OCI-M2 (cell line): Measurements from ENCODE around the gene LRRC25.
"Not testable (repeated sequence)": the region's sequence is repeated elsewhere in the genome, so short reads cannot be mapped to it uniquely, and the experiment has no call there.

ENCODE experiments used
- DNase-seq: peaks from one replicate; lab custom pipeline; 2025; ENCODE audit not compliant: unreplicated experiment; lab: John Stamatoyannopoulos, UW

The LRRC25 gene

DNA sequence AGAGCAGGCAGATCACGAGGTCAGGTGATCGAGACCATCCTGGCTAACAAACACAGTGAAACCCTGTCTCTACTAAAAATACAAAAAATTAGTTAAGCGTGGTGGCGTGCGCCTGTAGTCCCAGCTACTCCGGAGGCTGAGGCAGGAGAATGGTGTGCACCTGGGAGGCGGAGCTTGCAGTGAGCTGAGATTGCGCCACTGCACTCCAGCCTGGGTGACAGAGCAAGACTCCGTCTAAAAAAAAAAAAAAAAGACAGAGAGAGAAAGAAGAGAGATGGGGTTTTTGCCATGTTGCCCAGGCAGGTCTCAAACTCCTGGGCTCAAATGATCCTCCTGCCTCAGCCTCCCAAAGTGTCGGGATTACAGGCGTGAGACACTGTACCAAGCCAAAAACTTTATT lies 8.3 kb upstream of the LRRC25 start:
- DNase-seq, result not testable (repeated sequence)

DNA sequence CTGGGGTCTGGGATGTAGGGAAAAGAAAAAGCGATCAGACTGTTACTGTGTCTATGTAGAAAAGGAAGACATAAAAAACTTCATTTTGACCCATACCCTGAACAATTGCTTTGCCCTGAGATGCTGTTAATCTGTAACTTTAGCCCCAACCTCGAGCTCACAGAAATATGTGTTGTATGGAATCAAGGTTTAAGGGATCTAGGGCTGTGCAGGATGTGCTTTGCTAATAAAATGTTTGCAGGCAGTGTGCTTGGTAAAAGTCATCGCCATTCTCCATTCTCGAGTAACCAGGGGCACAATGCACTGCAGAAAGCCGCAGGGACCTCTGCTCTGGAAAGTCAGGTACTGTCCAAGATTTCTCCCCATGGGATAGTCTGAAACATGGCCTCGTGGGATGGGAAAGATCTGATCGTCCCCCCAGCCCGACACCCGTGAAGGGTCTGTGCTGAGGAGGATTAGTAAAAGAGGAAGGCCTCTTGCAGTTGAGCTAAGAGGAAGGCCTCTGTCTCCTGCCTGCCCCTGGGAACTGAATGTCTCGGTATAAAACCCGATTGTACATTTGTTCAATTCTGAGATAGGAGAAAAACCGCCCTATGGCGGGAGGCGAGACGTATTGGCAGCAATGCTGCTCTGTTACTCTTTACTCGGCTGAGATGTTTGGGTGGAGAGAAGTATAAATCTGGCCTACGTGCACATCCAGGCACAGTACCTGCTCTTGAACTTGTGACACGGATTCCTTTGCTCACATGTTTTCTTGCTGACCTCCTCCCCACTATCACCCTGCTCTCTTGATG lies 5.2 kb upstream of the LRRC25 start:
- DNase-seq, result not testable (repeated sequence)

DNA sequence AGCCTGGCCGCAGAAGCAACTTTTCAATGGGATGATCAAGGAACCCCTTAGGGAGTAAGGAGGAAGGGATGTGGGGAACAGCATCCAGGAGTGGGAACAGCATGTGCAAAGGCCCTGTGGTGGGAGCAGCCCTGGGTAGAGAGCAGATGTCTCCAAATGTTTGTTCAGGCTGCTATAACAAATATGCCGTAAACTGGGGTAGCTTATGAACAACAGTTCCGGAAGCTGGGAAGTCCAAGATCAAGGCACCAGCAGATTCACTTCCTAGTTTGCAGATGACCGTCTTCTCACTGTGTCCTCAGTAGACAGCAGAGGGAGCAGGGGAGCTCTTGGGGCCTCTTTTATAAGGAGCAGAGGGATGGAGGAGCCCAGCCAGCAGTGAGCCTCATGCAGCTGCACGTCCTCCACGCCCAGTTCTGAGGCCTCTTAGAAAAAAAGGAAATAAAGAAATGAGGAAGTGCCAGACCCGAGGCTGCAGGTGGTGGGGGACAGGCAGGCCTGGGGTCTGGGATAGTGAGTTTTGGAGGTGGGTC lies 4.2 kb upstream of the LRRC25 start:
- peak; percentile 71 for DNase-seq

DNA sequence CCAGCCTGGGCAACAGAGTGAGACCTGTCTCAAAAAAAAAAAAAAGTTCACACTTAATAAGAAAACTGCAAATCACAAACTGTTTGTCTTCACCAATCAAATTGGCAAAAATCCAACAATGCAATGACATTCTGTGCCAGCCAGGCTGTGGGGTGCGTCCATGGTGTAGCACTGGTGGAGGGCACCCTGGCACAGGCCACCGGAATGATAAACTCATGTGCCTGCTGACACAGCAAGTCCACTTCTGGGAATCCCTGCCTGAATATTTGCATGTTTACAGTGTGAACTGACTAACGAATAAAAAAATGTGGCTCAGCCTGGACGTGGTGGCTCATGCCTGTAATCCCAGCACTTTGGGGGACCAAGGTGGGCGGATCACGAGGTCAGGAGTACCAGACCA lies 1.6 kb upstream of the LRRC25 start:
- DNase-seq, result no peak

DNA sequence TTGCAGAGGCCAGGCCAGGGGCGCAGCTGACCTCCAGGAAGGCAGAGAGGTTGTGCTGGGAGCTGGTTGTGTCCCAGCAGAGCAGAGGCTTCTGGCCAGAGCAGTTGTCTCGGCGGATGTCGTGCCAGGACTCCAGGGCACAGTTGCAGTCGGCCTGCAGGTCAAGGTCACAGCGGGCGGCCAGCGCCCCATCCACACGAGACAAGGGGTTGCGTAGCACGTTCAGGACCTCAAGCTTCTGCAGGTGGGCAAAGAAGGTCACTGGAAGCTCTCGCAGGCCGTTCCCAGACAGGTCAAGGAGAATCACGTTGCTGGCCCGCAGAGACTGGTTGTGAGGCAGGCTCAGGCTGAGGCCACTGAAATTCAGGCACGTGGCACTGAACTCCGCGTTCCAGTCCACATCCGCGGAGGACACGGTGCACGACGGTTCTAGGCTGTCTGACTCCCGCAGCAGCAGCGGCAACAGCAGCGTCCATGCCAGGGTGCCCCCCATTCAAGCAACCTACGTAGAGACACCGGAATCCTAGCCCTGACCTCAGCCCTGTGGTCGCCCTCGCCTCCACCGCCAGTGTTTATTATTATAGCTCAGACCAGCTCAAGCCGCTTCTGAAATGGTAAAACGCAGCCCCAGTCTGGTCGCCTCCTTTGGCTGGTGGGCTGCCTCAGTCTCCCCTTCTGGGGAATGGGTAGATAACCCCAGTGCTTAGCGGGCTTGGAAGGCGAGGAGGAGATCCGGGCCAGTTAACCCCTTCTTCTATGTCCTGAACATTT lies 766 bp downstream of the LRRC25 start:
- DNase-seq, result no peak

DNA sequence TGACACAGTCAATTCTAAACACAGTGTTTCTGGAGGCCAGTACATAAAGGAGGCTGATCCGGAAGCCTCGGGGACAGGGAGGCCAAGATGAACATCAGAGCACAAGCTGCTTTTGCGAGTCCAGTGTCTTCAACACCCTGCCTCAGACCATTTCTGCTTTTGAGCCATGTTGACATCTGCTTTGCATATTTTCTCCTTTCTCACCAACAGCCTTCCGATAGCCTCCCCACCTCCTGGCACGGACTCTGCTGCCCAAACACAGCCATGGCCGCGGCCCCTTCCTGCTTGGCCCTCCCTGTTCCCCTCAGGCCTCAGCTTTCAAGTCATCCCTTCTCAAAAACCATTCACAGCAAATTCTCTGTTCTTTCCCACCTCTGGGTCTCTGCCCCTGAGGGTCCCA lies 3.6 kb downstream of the LRRC25 start:
- no peak for DNase-seq

DNA sequence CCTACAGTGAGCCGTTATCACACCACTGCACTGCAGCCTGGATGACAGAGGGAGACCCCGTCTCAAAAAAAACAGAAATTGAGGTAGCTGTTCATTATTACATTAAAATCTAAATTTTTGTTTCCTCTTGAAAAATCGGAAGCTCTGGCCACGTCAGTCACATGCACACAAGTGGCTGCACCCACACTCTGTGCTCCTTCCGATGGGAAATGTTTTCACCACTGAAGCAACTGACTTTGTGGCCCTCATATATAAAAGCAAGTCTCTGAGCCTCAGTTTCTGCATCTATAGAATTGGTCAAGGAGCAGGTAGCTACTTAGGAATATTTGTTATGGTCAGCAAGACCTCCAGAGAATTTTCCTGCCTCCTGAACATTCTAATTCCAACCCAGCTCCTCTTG lies 4.5 kb downstream of the LRRC25 start:
- DNase-seq, result no peak

DNA sequence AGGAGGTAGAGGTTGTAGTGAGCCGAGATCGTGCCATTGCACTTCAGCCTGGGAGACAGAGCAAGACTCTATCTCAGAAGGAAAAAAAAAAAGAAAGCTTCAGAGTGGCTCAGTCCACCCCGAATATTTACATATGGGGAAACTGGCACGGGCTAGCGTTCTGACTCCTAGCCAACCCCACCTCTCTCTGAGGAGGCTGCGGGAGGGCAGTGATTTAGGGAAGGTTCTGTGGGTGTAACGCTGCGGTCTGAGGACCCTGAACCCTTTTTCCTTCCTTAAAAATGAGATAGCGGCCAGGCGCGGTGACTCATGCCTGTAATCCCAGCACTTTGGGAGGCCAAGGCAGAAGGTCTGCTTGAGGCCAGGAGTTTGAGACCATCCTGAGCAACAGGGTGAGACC lies 5.0 kb downstream of the LRRC25 start:
- DNase-seq, result no peak

DNA sequence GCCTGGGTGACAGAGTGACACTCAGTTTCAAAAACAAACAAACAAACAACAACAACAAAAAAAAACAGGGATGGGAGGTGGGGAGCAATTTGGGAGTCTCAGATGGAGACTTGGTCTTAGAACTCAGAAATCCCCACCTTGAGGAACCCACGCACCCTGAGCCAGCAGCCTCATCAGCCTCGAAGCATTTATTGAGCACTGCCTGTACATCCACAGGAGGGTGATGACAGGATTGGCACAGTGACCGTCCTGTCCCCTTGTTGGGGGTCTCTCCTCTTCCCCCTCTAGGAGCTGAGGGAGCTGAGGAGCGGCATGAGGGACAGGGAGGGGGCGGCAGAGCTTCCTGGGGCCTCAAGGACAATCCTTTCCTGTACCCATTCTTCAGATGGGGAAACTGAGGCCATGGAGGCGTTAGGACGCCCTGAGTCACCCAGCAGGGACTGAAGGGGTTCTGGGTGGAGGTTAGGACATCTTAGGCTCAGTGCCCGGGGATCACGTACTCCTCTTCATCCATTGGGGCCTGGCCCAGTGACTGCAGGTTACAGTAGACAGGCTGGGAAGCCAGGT lies 5.8 kb downstream of the LRRC25 start:
- DNase-seq, result no peak

DNA sequence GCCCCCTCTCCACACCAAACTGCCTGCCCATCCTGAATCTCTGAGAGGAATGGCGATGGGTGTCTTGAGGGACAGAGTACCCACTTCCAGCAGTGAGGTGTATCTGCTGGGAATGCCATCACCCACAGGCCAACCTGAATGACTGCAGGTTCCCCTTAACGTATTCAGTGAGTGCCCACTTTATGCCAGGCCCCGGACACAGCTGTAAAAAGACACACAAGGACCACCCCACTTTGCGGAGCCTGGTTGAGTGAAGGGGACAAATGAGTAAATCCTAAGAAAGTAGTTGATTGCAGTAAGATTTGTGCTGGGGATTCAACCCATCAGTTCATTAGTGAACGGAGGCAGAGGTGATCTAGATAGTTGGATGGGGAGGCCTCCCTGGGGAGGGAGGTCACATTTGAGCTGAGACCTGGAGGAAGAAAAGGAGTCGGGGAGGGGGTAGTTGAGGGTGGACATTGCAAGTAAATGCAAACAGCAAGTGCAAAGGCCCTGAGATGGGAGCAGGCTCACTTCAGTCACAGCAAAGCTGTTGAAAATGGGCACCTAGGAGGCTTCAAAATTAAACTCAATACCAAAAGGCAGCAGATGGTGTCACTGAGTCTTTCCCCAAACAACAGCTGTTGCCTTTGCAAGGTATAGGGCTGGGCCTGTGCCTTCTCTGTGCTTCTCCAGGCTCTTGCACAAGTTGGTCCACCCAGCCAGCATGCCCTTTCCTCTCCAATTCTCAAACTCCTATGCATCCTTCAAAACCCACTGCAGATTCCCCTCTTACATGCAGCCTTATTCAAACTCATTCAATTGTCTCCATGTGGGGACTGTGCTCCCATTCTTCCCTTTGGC lies 7.1 kb downstream of the LRRC25 start:
- no peak for DNase-seq

DNA sequence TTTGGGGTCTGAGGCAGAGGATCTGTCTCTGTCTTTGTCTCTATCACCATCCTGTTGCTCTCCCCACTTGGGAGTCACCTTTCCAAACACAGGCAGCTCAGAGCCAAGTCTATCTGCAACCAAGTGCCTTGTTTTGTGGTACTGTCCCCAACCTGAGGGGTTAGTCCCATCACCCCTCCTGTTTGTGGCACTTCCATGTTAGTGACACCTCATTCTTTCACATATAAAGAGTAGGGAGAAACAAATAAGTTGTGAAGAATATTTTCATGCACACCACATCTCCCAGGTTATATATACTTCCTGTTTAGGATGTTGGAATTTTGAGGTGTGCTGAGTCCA lies 7.7 kb downstream of the LRRC25 start:
- no peak for DNase-seq

DNA sequence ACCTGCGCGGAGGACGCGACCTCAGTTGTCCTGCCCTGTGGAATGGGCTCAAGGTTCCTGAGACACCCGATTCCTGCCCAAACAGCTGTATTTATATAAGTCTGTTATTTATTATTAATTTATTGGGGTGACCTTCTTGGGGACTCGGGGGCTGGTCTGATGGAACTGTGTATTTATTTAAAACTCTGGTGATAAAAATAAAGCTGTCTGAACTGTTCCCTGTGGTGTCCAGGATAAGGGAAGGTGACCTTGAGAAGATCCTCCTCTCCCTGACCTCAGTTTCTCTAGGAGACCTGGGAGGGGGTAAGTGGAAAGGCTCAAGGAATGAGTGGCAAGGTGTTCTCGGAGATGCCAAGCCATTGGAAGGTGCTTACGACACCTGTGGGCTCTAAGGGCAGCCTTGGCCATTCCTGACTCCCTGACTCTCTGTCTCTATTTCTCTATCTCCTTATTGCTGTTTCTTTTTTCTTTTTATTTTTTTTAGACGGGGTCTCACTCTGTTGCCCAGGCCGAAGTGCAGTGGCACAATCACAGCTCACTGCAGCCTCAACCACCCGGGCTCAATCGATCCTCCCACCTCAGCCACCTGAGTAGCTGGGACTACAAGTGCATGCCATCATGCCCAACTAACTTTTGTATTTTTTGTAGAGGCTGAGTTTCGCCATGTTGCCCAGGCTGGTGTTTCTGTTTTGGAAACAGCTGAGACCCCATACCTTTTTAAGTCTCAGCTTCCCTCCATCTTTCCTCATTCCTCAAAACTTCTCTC lies 8.3 kb downstream of the LRRC25 start:
- DNase-seq, result no peak

DNA sequence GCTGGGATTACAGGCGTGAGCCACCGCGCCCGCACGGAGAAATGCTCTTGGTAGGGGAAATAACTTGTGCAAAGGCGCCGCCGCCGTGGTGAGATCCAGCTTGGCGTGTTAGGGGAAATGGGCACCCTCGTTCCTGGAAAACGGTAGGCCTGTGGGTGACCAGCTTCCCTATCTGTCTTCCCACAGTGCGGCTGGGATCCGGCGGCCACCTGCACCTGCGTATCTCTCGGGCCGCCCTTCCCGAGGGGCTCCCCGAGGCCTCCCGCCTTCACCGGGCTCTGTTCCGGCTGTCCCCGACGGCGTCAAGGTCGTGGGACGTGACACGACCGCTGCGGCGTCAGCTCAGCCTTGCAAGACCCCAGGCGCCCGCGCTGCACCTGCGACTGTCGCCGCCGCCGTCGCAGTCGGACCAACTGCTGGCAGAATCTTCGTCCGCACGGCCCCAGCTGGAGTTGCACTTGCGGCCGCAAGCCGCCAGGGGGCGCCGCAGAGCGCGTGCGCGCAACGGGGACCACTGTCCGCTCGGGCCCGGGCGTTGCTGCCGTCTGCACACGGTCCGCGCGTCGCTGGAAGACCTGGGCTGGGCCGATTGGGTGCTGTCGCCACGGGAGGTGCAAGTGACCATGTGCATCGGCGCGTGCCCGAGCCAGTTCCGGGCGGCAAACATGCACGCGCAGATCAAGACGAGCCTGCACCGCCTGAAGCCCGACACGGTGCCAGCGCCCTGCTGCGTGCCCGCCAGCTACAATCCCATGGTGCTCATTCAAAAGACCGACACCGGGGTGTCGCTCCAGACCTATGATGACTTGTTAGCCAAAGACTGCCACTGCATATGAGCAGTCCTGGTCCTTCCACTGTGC lies 9.1 kb downstream of the LRRC25 start:
- no peak for DNase-seq

DNA sequence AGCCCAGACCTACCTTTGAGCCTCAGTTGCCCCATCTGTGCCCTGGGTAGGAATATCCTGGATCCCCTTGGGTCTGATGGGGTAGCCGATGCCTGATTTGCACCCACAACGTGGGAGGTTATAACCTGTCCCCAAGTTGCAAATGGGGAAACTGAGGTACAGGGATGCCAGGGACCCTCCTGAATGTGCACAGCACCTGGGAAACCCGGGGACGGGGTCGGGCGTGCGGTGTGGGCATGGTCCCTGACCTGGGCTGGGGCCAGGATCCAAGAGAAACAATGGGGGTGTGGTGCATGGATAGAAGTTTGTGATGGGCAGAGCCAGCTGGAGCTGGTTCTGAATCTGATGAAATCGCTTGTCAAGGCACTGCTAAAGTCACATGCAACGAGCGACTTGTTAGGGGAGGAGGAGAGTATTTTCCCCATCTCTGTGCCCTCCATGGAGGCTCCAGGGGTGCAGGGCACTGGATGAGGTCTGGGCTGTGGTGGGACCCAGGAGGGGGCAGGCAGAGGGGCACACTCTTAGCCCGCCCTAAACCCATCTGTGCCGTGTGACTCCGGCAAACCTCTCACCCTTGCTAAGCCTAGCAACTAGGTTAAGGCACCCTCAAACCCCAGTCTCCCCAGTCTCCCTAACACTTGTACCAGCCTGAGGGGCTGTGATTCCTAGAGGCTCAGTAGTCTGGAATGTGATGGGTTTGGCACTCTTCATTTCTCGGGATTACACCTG lies 10.7 kb downstream of the LRRC25 start:
- DNase-seq, result no peak

DNA sequence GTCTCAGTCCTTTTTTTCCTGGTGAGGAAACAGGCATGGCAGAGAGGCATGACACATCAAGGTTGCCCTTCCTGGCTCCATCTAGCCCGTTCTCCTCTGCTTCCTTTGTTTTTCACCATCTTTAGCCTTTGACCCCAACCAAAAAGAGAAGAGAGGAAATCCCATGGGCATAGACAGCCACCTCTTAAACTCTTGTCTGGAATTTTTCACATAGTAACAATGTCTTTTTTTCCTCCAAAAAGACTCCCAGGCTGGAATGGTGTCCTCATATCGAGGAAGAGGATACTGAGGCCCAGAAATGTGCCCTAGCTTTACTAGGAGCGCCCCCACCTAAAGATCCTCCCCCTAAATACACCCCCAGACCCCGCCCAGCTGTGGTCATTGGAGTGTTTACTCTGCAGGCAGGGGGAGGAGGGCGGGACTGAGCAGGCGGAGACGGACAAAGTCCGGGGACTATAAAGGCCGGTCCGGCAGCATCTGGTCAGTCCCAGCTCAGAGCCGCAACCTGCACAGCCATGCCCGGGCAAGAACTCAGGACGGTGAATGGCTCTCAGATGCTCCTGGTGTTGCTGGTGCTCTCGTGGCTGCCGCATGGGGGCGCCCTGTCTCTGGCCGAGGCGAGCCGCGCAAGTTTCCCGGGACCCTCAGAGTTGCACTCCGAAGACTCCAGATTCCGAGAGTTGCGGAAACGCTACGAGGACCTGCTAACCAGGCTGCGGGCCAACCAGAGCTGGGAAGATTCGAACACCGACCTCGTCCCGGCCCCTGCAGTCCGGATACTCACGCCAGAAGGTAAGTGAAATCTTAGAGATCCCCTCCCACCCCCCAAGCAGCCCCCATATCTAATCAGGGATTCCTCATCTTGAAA lies 11.5 kb downstream of the LRRC25 start, which contains the start of gene GDF15:
Gene GDF15 (plus strand): TSS at position 484 of the 868 bp plus-strand sequence. CDS start 32 bp downstream, at position 516.
- DNase-seq, result no peak

DNA sequence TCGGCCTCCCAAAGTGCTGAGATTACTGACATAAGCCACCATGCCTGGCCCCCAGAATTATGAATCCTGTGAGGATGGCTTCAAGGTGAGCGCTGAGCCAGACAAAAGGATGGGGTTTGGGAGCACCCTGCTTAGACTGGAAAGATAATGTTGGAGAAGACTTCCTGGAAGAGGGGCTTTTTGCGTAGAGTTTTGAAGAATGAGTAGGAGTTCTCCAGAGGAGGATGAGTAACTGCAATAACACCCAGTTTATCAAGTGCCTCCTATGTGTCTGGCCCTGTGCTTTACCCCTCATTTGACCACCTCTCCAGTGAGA lies 12.1 kb downstream of the LRRC25 start:
- DNase-seq, result no peak

DNA sequence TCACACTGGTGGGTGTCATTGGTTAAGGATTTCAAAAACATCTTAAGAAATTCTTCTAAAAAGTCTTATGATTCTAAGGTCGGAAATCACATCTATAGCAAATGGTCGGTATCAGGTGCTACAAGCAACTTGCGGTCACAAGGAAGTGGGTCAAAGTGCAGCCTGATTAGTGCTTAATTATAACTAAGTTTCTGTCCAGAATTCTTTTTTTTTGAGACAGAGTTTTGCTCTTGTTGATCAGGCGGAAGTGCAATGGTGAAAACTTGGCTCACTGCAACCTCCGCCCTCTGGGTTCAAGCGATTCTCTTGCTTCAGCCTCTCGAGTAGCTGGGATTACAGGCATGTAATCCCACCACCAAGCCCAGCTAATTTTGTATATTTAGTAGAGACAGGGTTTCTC lies 12.6 kb downstream of the LRRC25 start:
- DNase-seq, result no peak

DNA sequence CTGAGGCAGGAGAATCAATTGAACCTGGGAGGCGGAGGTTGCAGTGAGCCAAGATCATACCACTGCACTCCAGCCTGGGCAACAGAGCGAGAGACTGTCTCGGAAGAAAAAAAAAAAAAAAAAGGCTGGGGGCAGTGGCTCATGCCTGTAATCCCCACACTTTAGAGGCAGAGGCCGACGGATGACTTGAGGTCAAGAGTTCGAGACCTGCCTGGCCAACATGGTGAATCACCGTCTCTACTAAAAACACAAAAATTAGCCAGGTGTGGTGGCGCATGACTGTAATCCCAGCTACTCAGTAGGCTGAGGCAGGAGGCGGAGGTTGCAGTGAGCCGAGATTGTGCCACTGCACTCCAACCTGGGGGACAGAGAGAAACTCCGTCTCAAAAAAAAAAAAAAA lies 13.8 kb downstream of the LRRC25 start:
- DNase-seq, result not testable (repeated sequence)
